ENCODE data around the gene SASS6. TPM values are rescaled to one million over a fixed set of nuclear protein-coding genes. Genes with fewer than 3 reads are reported as not detected.

Gene SASS6
- polyA plus RNA-seq, 1 of the 3 experiments (the other 2 are of a cell fraction): 0.48 TPM

- Histone ChIP-seq H3F3A (replicated peaks; ENCODE audit: insufficient read depth) (no peaks in the 10 kb centered on the region), H4K20me1 (ENCODE audit: insufficient read depth) (no peaks in the 10 kb centered on the region), H3K27me3 (ENCODE audit: insufficient read depth) (no peaks in the 10 kb centered on the region), H3K4me3 (ENCODE audit: low read depth in 2 of 2, low read length in 1 of 2) (no peak overlapping the region), H3K4me1 (ENCODE audit: control insufficient read depth in 1 of 2, insufficient read depth in 2 of 2, low read depth in 1 of 2, low read length in 1 of 2) (no peaks in the 10 kb centered on the region), H3K27ac (ENCODE audit: low read depth in 2 of 2, low read length in 1 of 2) (no peak overlapping the region), H3K9me2 (no peaks in the 10 kb centered on the region), H3K9ac (no peak overlapping the region), H3K9me3 (no peaks in the 10 kb centered on the region), H3K36me3 (replicated peaks in 1 of 2; ENCODE audit: control insufficient read depth in 1 of 2, insufficient read depth in 2 of 2, low read length in 1 of 2) (no peaks in the 10 kb centered on the region), H2AFZ (ENCODE audit: low read depth) (no peak overlapping the region), H3K4me2 (no peak overlapping the region), H3K79me2 (ENCODE audit: insufficient read depth) (no peaks in the 10 kb centered on the region)
- POLR2A ChIA-PET: no interaction called here
- TF ChIP-seq CHD2 (IDR thresholded peaks at IDR 0.05; ENCODE audit: low read length, partially characterized antibody): no peak
- no peak for TF ChIP-seq NRF1 (IDR thresholded peaks at IDR 0.05; ENCODE audit: low read depth, low read length)
- no peak for TF ChIP-seq TCF12 (IDR thresholded peaks at IDR 0.05)
- CTCF ChIA-PET: interaction anchor here (1.2 kb wide), 1 partner anchor 13 kb away, joined by 3 read pairs; no protein-coding TSS in a partner anchor
- WGBS (ENCODE audit: low lambda C conversion rate): 89% methylated on average over 4 of the region's 4 CpGs
- DNase-seq: no peak
These were observed 44.7 kb upstream of the SASS6 start for GRCh38 chr1:100177295-100178041.

DNA sequence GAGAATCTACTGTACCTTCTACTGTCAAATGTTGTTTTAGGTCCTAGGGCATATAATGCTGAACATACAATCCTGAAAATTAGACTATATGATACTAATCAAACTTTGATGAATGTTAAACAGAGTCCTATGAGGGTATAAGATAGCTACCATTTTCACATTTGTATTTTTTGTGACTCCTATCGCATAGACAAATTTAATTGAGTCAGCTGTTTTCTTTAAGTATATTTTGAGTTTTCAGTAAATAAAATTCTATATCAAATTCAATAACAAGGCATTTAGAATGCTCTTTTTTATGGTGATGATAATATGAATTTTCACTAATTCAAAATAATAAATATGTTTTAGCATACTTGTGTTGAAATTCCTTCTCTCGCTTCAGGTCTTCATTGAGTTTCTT is 35.3 kb upstream of the SASS6 start:
- ChIA-PET POLR2A (no interaction called here), CTCF (interaction anchor here (0.7 kb wide), 1 partner anchor 531 kb away, joined by 3 read pairs; no protein-coding TSS in a partner anchor)
- no peak for DNase-seq
- Histone ChIP-seq H3K9ac (no peak overlapping the region), H3K9me3 (no peaks in the 10 kb centered on the region), H3K36me3 (replicated peaks in 1 of 2; ENCODE audit: control insufficient read depth in 1 of 2, insufficient read depth in 2 of 2, low read length in 1 of 2) (no peaks in the 10 kb centered on the region), H3K4me2 (no peak overlapping the region), H2AFZ (ENCODE audit: low read depth) (no peak overlapping the region), H3K79me2 (ENCODE audit: insufficient read depth) (no peaks in the 10 kb centered on the region), H3F3A (replicated peaks; ENCODE audit: insufficient read depth) (no peaks in the 10 kb centered on the region), H3K9me2 (no peaks in the 10 kb centered on the region), H3K4me1 (ENCODE audit: control insufficient read depth in 1 of 2, insufficient read depth in 2 of 2, low read depth in 1 of 2, low read length in 1 of 2) (no peaks in the 10 kb centered on the region), H3K27ac (ENCODE audit: low read depth in 2 of 2, low read length in 1 of 2) (no peak overlapping the region), H3K27me3 (ENCODE audit: insufficient read depth) (no peaks in the 10 kb centered on the region), H3K4me3 (ENCODE audit: low read depth in 2 of 2, low read length in 1 of 2) (no peak overlapping the region), H4K20me1 (ENCODE audit: insufficient read depth) (no peaks in the 10 kb centered on the region)
- 98% methylated on average over 2 of the region's 2 CpGs for whole genome bisulfite sequencing (ENCODE audit: low lambda C conversion rate)
- TF ChIP-seq, protein P1, sequence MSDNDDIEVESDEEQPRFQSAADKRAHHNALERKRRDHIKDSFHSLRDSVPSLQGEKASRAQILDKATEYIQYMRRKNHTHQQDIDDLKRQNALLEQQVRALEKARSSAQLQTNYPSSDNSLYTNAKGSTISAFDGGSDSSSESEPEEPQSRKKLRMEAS (IDR thresholded peaks at IDR 0.05; ENCODE audit: low read depth): no peak
- no peak for TF ChIP-seq NFIC (IDR thresholded peaks at IDR 0.05; ENCODE audit: borderline replicate concordance)
- no peak for TF ChIP-seq GATA2 (CRISPR knock-in tag; IDR thresholded peaks at IDR 0.05)
- TF ChIP-seq EP300 (IDR thresholded peaks at IDR 0.05; ENCODE audit: borderline replicate concordance in 1 of 2, low read depth in 1 of 2, low read length in 1 of 2): no peak
- TF ChIP-seq ELF1 (IDR thresholded peaks at IDR 0.05): no peak
- TF ChIP-seq, protein P2, sequence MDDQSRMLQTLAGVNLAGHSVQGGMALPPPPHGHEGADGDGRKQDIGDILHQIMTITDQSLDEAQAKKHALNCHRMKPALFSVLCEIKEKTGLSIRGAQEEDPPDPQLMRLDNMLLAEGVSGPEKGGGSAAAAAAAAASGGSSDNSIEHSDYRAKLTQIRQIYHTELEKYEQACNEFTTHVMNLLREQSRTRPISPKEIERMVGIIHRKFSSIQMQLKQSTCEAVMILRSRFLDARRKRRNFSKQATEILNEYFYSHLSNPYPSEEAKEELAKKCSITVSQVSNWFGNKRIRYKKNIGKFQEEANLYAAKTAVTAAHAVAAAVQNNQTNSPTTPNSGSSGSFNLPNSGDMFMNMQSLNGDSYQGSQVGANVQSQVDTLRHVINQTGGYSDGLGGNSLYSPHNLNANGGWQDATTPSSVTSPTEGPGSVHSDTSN (IDR thresholded peaks at IDR 0.05): no peak
- TF ChIP-seq USF1 (IDR thresholded peaks at IDR 0.05; ENCODE audit: borderline replicate concordance, low read depth): no peak
- TF ChIP-seq FOXJ3 (CRISPR knock-in tag; IDR thresholded peaks at IDR 0.05): no peak
- no peak for TF ChIP-seq CTCF (IDR thresholded peaks at IDR 0.05)
- no peak for TF ChIP-seq MXI1 (IDR thresholded peaks at IDR 0.05; ENCODE audit: low read depth, low read length)
- TF ChIP-seq REST (IDR thresholded peaks at IDR 0.05; ENCODE audit: low read depth, low read length): no peak
- no peak for TF ChIP-seq CHD2 (IDR thresholded peaks at IDR 0.05; ENCODE audit: low read length, partially characterized antibody)
- TF ChIP-seq NRF1 (IDR thresholded peaks at IDR 0.05; ENCODE audit: low read depth, low read length): no peak
- TF ChIP-seq TEAD4 (IDR thresholded peaks at IDR 0.05; ENCODE audit: borderline replicate concordance, insufficient read depth): no peak
- TF ChIP-seq, protein P3, sequence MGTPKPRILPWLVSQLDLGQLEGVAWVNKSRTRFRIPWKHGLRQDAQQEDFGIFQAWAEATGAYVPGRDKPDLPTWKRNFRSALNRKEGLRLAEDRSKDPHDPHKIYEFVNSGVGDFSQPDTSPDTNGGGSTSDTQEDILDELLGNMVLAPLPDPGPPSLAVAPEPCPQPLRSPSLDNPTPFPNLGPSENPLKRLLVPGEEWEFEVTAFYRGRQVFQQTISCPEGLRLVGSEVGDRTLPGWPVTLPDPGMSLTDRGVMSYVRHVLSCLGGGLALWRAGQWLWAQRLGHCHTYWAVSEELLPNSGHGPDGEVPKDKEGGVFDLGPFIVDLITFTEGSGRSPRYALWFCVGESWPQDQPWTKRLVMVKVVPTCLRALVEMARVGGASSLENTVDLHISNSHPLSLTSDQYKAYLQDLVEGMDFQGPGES (IDR thresholded peaks at IDR 0.05; ENCODE audit: low read depth, low read length): no peak
- no peak for TF ChIP-seq EZH2phosphoT487 (IDR thresholded peaks at IDR 0.05; ENCODE audit: borderline replicate concordance, low read depth)
- TF ChIP-seq GABPA (IDR thresholded peaks at IDR 0.05; ENCODE audit: low read depth): no peak
